ENCODE data around the gene AFF3.
"Not testable (repeated sequence)": the region's sequence is repeated elsewhere in the genome, so short reads cannot be mapped to it uniquely, and the experiment has no call there.

Gene AFF3

GRCh38 chr2:99562516-99562915, 579.9 kb downstream of the AFF3 start:
- DNase-seq: no peak

DNA sequence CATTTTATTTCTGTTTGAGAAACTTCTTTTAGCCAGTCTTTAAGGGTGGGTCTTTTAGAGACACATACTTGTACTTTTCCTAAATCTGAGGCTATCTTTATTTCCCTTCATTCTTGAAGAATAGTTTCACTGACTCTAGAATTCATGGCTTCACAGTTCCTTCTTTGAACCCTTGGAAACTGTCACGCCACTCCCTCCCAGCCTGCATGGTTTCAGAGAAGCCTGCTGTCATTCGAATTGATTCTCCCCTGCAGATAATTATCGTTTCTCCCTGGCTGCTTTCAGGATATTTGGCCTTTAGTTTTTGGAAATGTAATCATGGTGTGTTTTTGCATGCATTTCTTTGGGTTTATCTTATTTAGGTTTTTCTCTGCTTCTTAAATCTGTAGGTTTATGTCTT, 580.6 kb downstream of the AFF3 start:
- no peak for DNase-seq

- peak; percentile 78 for DNase-seq
These were observed 583.2 kb downstream of the AFF3 start for GRCh38 chr2:99559075-99559662.

- DNase-seq: no peak
These were observed 587.0 kb downstream of the AFF3 start for GRCh38 chr2:99555404-99555803.

- no peak for DNase-seq
These were observed 587.5 kb downstream of the AFF3 start for GRCh38 chr2:99554871-99555270.

GRCh38 chr2:99554238-99554637, 588.2 kb downstream of the AFF3 start:
- DNase-seq: no peak

GRCh38 chr2:99552529-99552928, 589.9 kb downstream of the AFF3 start:
- DNase-seq: no peak

- DNase-seq: no peak
These were observed 592.0 kb downstream of the AFF3 start for GRCh38 chr2:99550368-99550767.

GRCh38 chr2:99545604-99546003, 596.8 kb downstream of the AFF3 start:
- DNase-seq: no peak

GRCh38 chr2:99545066-99545465, 597.3 kb downstream of the AFF3 start:
- DNase-seq: no peak

- no peak for DNase-seq
These were observed 597.8 kb downstream of the AFF3 start for GRCh38 chr2:99544608-99545007.

DNA sequence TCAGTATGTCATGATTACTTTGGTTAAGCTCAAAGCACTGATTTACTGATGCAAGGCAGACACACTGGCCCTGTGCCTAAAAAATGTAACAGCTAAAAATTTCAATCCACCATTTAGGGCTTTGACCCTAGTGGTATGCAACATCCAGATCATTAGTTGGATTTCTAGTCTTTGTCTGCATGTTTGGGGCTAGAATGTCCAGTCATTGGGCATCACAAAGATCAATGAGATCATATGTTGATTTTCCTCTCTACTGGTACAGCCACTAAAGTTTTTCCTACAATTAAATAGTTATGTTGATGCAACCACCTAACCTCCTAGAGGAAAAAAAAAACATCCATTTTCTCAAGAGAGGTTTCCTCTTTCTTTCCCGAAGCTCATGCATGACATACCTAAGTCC, 599.1 kb downstream of the AFF3 start:
- no peak for DNase-seq

GRCh38 chr2:99537910-99538485, 604.4 kb downstream of the AFF3 start:
- no peak for DNase-seq

DNA sequence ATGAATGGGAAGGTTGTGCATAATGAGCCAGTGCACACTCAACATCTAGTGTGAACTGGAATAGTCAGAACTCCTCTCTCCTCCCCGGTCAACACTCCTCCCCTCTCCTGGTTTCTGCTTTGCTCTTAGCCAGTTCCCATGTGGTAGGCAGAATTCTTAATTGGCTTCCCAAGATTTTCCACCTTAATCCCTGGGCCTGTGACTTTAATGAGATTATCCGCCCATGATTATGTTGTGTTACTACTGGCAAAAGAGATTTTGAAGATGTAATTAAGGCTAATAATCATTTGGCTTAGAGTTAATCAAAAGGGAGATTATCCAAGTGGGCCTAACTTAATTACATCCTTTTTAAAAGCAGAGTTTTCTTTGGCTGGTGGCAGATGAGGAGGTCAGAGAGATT, 618.3 kb downstream of the AFF3 start:
- no peak for DNase-seq

DNA sequence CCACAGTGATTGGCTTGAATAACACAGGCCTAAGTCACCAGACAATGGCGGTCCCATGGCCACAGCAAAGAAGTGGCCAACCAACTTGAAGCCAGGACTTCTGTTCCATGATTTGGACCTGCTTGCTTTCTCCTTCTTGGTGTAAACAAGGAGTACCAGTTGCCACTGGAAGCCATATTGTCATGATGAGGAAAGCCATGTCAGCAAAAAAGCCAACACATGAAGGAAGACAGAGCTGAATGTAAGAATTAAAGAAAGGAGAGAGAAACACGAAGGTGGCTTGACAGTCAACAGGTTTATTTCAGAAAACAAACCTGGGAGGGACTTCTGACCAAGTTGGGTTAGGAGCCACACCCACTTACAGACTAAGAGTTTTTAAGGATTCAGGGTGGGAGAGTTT, 620.2 kb downstream of the AFF3 start:
- DNase-seq: no peak

DNA sequence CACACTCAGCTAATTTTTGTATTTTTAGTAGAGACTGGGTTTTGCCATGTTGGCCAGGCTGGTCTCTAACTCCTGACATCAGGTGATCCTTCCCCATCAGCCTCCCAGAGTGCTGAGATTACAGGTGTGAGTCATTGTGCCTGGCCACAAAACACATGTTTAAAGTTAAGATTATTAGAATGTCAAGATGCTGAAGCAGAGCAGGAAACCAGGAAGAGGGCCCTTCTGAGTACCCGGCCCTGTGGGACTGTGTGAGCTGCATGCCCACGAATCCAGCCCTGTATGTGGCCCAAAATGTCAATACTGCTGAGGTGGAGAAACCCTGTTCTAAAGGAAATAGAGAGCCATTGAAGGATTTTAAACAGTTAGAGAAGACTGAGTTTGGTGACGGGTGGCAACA, 621.6 kb downstream of the AFF3 start:
- DNase-seq: no peak

- no peak for DNase-seq
These were observed 622.2 kb downstream of the AFF3 start for GRCh38 chr2:99520195-99520594.

DNA sequence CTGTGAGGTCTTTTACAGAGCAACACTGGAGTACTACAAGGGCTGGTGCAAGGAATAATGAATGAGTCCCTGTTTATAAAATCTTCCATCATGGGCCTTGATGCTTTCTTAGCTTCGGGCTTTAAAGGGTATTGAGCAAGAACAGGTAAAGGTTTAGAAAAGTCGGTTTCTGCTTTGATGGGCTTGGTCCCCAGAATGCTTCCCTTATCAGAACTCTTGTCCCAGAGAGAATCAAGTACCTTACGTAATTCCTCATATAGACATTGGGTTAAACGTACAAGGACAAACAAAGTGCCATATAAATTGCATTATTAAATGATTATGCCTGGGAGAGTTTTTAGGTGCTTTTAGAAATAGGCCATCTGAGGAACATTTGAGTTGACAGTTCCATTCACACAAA, 628.0 kb downstream of the AFF3 start:
- no peak for DNase-seq

DNA sequence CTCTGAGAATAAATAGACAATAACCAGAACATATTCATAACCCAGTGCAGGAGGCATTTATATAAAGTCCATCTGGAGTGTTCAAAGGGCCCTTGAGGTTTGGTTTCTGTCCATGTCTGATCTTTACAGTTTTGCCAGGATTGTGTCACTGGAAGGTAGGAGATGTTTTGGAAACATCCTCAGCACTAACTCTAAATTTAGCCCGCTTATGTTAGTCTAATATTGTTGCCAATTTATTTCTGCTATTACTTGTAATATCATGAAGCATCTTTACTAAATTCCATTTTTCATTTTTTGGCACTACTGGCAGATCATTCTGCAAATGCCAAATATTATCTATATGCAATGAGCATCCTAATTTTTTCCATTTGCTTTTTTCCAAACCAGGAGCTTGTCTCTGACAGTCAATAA, 630.2 kb downstream of the AFF3 start:
- no peak for DNase-seq

GRCh38 chr2:99509387-99509786, 633.0 kb downstream of the AFF3 start:
- DNase-seq: no peak

DNA sequence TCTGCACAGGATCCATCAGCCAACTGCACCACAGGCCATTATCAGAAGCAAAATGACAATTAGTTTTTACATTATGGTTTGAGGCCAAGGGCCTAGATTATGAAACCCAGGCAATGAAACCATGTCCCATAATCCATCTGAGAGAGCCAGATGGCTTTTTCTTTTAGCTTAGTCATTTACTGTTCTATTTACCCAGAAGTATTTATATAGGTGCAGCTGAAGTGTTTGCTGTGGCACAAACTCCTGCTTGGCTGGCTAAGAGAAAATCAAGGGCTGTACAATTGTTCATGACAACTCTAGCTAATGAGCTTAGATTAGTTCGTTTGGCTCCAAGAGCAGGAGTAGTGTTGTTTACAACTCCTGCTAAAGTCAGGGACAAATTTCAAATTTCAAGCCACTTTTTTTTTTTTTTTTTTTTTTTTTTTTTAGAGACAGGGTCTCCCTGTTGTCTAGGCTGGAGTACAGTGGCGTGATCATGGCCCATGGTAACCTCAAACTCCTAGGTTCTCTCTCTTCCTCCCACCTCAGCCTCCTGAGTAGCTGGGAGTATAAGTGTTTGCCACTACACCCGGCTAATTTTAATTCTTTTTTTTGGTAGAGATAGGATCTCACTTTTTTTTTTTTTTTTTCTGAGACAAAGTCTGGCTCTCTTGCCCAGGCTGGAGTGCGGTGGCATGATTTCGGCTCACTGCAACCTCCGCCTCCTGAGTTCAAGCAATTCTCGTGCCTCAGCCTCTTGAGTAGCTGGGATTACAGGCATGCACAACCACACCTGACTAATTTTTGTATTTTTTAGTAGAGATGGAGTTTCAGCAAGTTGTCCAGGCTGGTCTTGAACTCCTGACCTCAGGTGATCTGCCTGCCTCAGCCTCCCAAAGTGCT, 634.2 kb downstream of the AFF3 start:
- DNase-seq: no peak

DNA sequence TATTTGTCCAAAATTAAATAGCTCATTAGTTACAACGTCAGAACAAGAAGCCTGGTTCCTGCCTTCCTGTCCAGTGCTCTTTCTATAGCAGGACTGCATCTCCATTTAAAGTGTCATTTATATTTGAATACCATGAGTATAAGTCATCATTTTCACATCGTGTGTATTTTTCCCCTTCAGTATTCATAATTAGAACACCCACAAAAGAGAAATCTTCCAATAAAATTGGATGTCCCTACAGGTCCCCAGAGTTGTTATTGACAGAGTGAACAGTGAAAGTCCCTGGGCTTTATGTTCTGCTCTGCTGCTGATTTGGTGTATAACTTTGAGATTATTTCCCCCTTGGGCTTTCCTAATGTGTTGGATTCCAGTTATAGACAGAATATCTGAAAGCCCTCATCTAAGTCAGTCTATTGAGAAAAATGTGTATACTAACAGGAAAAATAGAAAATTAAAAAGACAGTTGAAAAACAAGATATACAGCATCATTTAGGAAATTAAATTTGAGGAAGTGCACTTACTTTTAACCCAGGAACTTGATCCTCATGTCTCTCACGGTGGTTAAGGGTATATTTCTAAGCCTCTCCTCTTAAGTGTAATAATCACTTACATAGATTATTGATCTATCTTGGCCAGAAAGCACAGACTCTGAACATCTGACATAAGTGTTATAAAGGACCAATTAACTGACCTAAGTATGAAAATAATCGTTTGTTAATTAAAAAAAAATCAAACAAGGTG, 637.4 kb downstream of the AFF3 start:
- no peak for DNase-seq

- DNase-seq: not testable (repeated sequence)
These were observed 638.6 kb downstream of the AFF3 start for GRCh38 chr2:99503662-99504416.

Data from stimulated activated naive CD4-positive, alpha-beta T cell treated with Interleukin-2 at 50 U/mL for 16 hours (primary cell).